HepG2 (cell line): ENCODE measurements around the gene P2RY6. TPM values are rescaled to one million over a fixed set of nuclear protein-coding genes. Genes with fewer than 3 reads are reported as not detected.

Source experiments
- ASH2L ChIP-seq: fragments of 300-600, 200-600 bp; sonication (generic); IDR thresholded peaks from 2 replicates; pipeline ENCODE4 v1.7.0; 2017; ENCODE audit warnings: low read depth, mild to moderate bottlenecking, moderate library complexity, mixed read lengths, low read length; ENCODE audit not compliant: insufficient read length
- CEBPB ChIP-seq: IDR thresholded peaks from 2 replicates; pipeline ENCODE4 v1.6.1; 2011; ENCODE audit warnings: low read depth, low read length, improper control_type of control experiment, borderline replicate concordance
- CEBPG ChIP-seq: IDR thresholded peaks from 2 replicates; pipeline ENCODE4 v1.6.1; 2016
- CHD4 ChIP-seq: fragments of 200-600 bp; sonication (generic); IDR thresholded peaks from 2 replicates; pipeline ENCODE4 v1.7.0; 2017; ENCODE audit warnings: mild to moderate bottlenecking, low read length, borderline replicate concordance
- IRF1 ChIP-seq: sonication (generic); formaldehyde crosslinking; IDR thresholded peaks from 2 replicates; pipeline ENCODE4 v1.4.0; 2020; ENCODE audit warnings: low read depth, mild to moderate bottlenecking, missing genetic modification reagents
- MED1 ChIP-seq: sonication (generic); formaldehyde crosslinking; IDR thresholded peaks from 2 replicates; pipeline ENCODE4 v1.4.0; 2020; ENCODE audit warnings: missing genetic modification reagents
- NFATC3 ChIP-seq: sonication (generic); formaldehyde crosslinking; IDR thresholded peaks from 2 replicates; pipeline ENCODE4 v1.5.1; 2020; ENCODE audit warnings: mild to moderate bottlenecking, missing genetic modification reagents
- PATZ1 ChIP-seq: sonication (generic); formaldehyde crosslinking; IDR thresholded peaks from 2 replicates; pipeline ENCODE4 v1.4.0; 2020; ENCODE audit warnings: missing genetic modification reagents
- PAX8 ChIP-seq: sonication (generic); formaldehyde crosslinking; IDR thresholded peaks from 2 replicates; pipeline ENCODE4 v1.8.0; 2022; ENCODE audit warnings: mild to moderate bottlenecking, missing genetic modification reagents, borderline replicate concordance
- PHF5A ChIP-seq: IDR thresholded peaks from one replicate; pipeline ENCODE4 v1.6.1; 2018; ENCODE audit warnings: low read depth, missing genetic modification reagents; ENCODE audit not compliant: unreplicated experiment
- POLR2G ChIP-seq: fragments of 200-400 bp; formaldehyde crosslinking; IDR thresholded peaks from 2 replicates; pipeline ENCODE4 v1.6.1; 2018; ENCODE audit warnings: mild to moderate bottlenecking, low read depth, low read length, moderate library complexity
- RFX3 ChIP-seq: IDR thresholded peaks from 2 replicates; pipeline ENCODE4 v1.6.1; 2016; ENCODE audit warnings: missing biosample characterization, missing genetic modification reagents
- SNRNP70 ChIP-seq: fragments of 200-400 bp; formaldehyde crosslinking; IDR thresholded peaks from 2 replicates; pipeline ENCODE4 v1.6.1; 2017; ENCODE audit warnings: mild to moderate bottlenecking, low read depth, low read length, moderate library complexity
- TCF7L2 ChIP-seq: IDR thresholded peaks from 2 replicates; pipeline ENCODE4 v1.6.1; 2011; ENCODE audit warnings: mild to moderate bottlenecking, low read depth, low read length, moderate library complexity
- TEF ChIP-seq: sonication (generic); formaldehyde crosslinking; IDR thresholded peaks from 2 replicates; pipeline ENCODE4 v1.5.0; 2020; ENCODE audit warnings: missing genetic modification reagents
- ZMAT3 ChIP-seq: sonication (generic); formaldehyde crosslinking; conservative IDR thresholded peaks from 2 replicates; pipeline ENCODE4 v1.7.0; 2021; ENCODE audit warnings: missing genetic modification reagents
- ZMYM3 ChIP-seq: sonication (generic); formaldehyde crosslinking; IDR thresholded peaks from 2 replicates; pipeline ENCODE4 v1.5.1; 2020; ENCODE audit warnings: mild to moderate bottlenecking, missing genetic modification reagents
- ZNF460 ChIP-seq: sonication (generic); formaldehyde crosslinking; IDR thresholded peaks from 2 replicates; pipeline ENCODE4 v1.5.1; 2020; ENCODE audit warnings: missing genetic modification reagents, mild to moderate bottlenecking, borderline replicate concordance
- ZNF709 ChIP-seq: sonication (generic); formaldehyde crosslinking; IDR thresholded peaks from 2 replicates; pipeline ENCODE4 v1.5.0; 2020; ENCODE audit warnings: mild to moderate bottlenecking, missing genetic modification reagents
- ZNF720 ChIP-seq: sonication (generic); formaldehyde crosslinking; IDR thresholded peaks from 2 replicates; pipeline ENCODE4 v1.4.0; 2020; ENCODE audit warnings: missing genetic modification reagents
- ZNF770 ChIP-seq: sonication (generic); formaldehyde crosslinking; IDR thresholded peaks from 2 replicates; pipeline ENCODE4 v1.5.0; 2020; ENCODE audit warnings: mild to moderate bottlenecking, missing genetic modification reagents
- ZNF776 ChIP-seq: sonication (generic); formaldehyde crosslinking; IDR thresholded peaks from 2 replicates; pipeline ENCODE4 v1.4.0; 2020; ENCODE audit warnings: mild to moderate bottlenecking, missing genetic modification reagents
- polyA plus RNA-seq, 8 experiments: library from polyadenylated mRNA; depleted of rRNA in 3 of 8; stranded (reverse) in 7 of 8; unstranded in 1 of 8; fragments of >200 nt; fragmentation: Illumina TruSeq in 4 of 8; extraction: Trizol in 4 of 8; gene quantifications; 2 replicates each; pipeline versions ENCODE4 v1.2.1 to v1.2.3, GENCODE V29; 2011 to 2016; ENCODE audit warnings: low read depth in 4 of 8, missing spikeins in 1 of 8, mixed read lengths in 1 of 8; ENCODE audit not compliant: insufficient read depth in 1 of 8
- total RNA-seq, 5 experiments: library from RNA; depleted of rRNA; stranded (reverse); fragments of >200 nt; fragmentation: Illumina TruSeq; extraction: Trizol; gene quantifications; 2 replicates each; pipeline ENCODE4 v1.2.3, GENCODE V29; 2016; ENCODE audit warnings: low read depth in 1 of 5

Gene P2RY6
- total and polyA plus RNA-seq, 2 of the 13 experiments (the other 11 are each of a cell fraction or from before 2014, with no cell fraction given), result 0.09 to 0.29 TPM

- TF ChIP-seq TEF (CRISPR knock-in tag), result no peak
- TF ChIP-seq ZNF770 (CRISPR knock-in tag), result peak; percentile 96
- TF ChIP-seq PHF5A (CRISPR knock-in tag), result no peak
- TF ChIP-seq PAX8, result no peak
- 0 out of 2 replicates have a peak, but pooled peaks have one; percentile 15 for TF ChIP-seq MED1 (CRISPR knock-in tag)
- TF ChIP-seq POLR2G, result no peak
- TF ChIP-seq ZNF720, result no peak
- no peak for TF ChIP-seq ZNF776 (CRISPR knock-in tag)
- TF ChIP-seq CEBPB, result peak; percentile 33; the same call in 1 of the 2 replicates
- no peak for TF ChIP-seq ZNF709 (CRISPR knock-in tag)
- TF ChIP-seq ZMAT3 (CRISPR knock-in tag), result no peak
- TF ChIP-seq PATZ1, result no peak
- peak; percentile 67; the same call in 1 of the 2 replicates for TF ChIP-seq ZMYM3
- TF ChIP-seq RFX3, result no peak
- TF ChIP-seq ZNF460, result no peak
- TF ChIP-seq IRF1 (CRISPR knock-in tag), result no peak
- no peak for TF ChIP-seq ASH2L
- TF ChIP-seq CEBPG (CRISPR knock-in tag), result peak; percentile 75
- TF ChIP-seq CHD4, result no peak
- TF ChIP-seq NFATC3 (CRISPR knock-in tag), result no peak
- no peak for TF ChIP-seq SNRNP70
- no peak for TF ChIP-seq TCF7L2
These were observed 46.4 kb downstream of the P2RY6 start (continued) for GRCh38 chr11:73318501-73319011.
